Stimulated activated CD4-positive, alpha-beta T cell treated with anti-CD3 and anti-CD28 coated beads, Interleukin-15, amount 100 ng/mL, for 1 hour (primary cell): ENCODE data around the gene TGFB1.
A peak's percentile ranks its signal among the peaks of the same experiment; 100 is the strongest.
"Not testable (repeated sequence)": the region's sequence is repeated elsewhere in the genome, so short reads cannot be mapped to it uniquely, and the experiment has no call there.

Experiments
- DNase-seq, 2 donors: peaks; one replicate each; pipeline ENCODE4 v3.0.0-alpha.2; 2020; ENCODE audit warnings: low read depth in 1 of 2, low spot score in 1 of 2

TGFB1 gene

GRCh38 chr19:41346916-41347315 lies 6.8 kb downstream of the TGFB1 start:
- not testable (repeated sequence) for DNase-seq

GRCh38 chr19:41344162-41344561 lies 9.6 kb downstream of the TGFB1 start:
- DNase-seq = no peak

GRCh38 chr19:41341669-41342490 lies 11.8 kb downstream of the TGFB1 start:
- DNase-seq = no peak

- DNase-seq = no peak
These were observed 13.8 kb downstream of the TGFB1 start for GRCh38 chr19:41339936-41340335.

GRCh38 chr19:41335467-41335866 lies 18.3 kb downstream of the TGFB1 start:
- no peak for DNase-seq

- no peak for DNase-seq
These were observed 18.9 kb downstream of the TGFB1 start for GRCh38 chr19:41334793-41335192.

GRCh38 chr19:41332468-41332867 lies 21.3 kb downstream of the TGFB1 start:
- DNase-seq = no peak

GRCh38 chr19:41332000-41332399 lies 21.7 kb downstream of the TGFB1 start:
- DNase-seq = no peak

GRCh38 chr19:41330946-41331678 lies 22.6 kb downstream of the TGFB1 start:
- DNase-seq = no peak

- DNase-seq = no peak
These were observed 23.2 kb downstream of the TGFB1 start for GRCh38 chr19:41330481-41330880.

GRCh38 chr19:41328842-41329225 lies 24.9 kb downstream of the TGFB1 start:
- DNase-seq = no peak

- DNase-seq = peak in 1 of 2 donors; percentile 25
These were observed 25.4 kb downstream of the TGFB1 start for GRCh38 chr19:41328157-41328841.

- DNase-seq = peak; percentile 63 to 75
These were observed 26.1 kb downstream of the TGFB1 start for GRCh38 chr19:41327576-41328156.

- DNase-seq = no peak
These were observed 26.6 kb downstream of the TGFB1 start for GRCh38 chr19:41327076-41327575.

- DNase-seq = no peak
These were observed 27.6 kb downstream of the TGFB1 start for GRCh38 chr19:41325947-41326706.

- DNase-seq = no peak
These were observed 28.1 kb downstream of the TGFB1 start for GRCh38 chr19:41325640-41325946.

- no peak for DNase-seq
These were observed 28.6 kb downstream of the TGFB1 start for GRCh38 chr19:41324921-41325639.

GRCh38 chr19:41324231-41324702 lies 29.5 kb downstream of the TGFB1 start:
- DNase-seq = no peak

GRCh38 chr19:41323430-41324125 lies 30.1 kb downstream of the TGFB1 start:
- DNase-seq = no peak
